BE2C (cell line): ENCODE measurements around the gene ETV5.

Source experiments
- DNase-seq: peaks from one replicate; pipeline ENCODE4 v3.0.0-alpha.2; 2020
- H3K27me3 ChIP-seq: fragments of 250-450 bp; sonication (Bioruptor Pico); 2 replicates; pipeline ENCODE4 v1.5.1; 2020; ENCODE audit warnings: mild to moderate bottlenecking
- H3K36me3 ChIP-seq: fragments of 250-450 bp; sonication (Bioruptor Pico); 2 replicates; pipeline ENCODE4 v1.5.1; 2020; ENCODE audit warnings: mild to moderate bottlenecking
- H3K4me1 ChIP-seq: fragments of 250-450 bp; sonication (Bioruptor Pico); 2 replicates; pipeline ENCODE4 v1.5.1; 2020
- H3K4me3 ChIP-seq: 2 replicates; pipeline ENCODE4 v1.5.1; 2011; ENCODE audit warnings: low read depth, low read length
- H3K9me3 ChIP-seq: fragments of 250-450 bp; sonication (Bioruptor Pico); 2 replicates; pipeline ENCODE4 v1.5.1; 2020
- TF ChIP-seq, protein P1 (sequence below): IDR thresholded peaks from 2 replicates; pipeline ENCODE4 v1.5.1; 2012; ENCODE audit warnings: mild to moderate bottlenecking, low read depth, low read length

The ETV5 gene

DNA sequence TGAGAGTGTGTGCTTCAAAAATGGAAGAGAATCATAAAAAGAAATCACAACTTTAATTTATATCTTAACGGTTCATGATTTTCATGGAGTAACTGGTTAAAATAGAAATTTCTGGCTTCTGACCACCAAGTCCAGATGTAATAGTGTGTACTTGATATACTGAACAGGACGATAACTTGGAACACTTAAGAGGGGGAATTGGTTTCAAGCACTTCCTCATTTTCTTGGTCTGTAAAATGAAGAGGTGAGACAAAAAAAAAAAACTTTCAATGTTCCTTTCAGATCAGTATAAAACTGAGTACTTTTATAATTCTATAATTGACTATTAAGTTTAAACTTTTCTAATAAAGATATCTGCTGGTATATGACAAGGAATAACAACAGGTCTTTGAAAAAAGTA is 107.0 kb downstream of the ETV5 start:
- Histone ChIP-seq H3K4me1 (no peaks in the 10 kb centered on the region), H3K27me3 (no peaks in the 10 kb centered on the region), H3K36me3 (no peaks in the 10 kb centered on the region), H3K9me3 (no peaks in the 10 kb centered on the region), H3K4me3 (no peak overlapping the region)
- TF ChIP-seq, protein P1, sequence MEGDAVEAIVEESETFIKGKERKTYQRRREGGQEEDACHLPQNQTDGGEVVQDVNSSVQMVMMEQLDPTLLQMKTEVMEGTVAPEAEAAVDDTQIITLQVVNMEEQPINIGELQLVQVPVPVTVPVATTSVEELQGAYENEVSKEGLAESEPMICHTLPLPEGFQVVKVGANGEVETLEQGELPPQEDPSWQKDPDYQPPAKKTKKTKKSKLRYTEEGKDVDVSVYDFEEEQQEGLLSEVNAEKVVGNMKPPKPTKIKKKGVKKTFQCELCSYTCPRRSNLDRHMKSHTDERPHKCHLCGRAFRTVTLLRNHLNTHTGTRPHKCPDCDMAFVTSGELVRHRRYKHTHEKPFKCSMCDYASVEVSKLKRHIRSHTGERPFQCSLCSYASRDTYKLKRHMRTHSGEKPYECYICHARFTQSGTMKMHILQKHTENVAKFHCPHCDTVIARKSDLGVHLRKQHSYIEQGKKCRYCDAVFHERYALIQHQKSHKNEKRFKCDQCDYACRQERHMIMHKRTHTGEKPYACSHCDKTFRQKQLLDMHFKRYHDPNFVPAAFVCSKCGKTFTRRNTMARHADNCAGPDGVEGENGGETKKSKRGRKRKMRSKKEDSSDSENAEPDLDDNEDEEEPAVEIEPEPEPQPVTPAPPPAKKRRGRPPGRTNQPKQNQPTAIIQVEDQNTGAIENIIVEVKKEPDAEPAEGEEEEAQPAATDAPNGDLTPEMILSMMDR: no peak
- no peak for DNase-seq

DNA sequence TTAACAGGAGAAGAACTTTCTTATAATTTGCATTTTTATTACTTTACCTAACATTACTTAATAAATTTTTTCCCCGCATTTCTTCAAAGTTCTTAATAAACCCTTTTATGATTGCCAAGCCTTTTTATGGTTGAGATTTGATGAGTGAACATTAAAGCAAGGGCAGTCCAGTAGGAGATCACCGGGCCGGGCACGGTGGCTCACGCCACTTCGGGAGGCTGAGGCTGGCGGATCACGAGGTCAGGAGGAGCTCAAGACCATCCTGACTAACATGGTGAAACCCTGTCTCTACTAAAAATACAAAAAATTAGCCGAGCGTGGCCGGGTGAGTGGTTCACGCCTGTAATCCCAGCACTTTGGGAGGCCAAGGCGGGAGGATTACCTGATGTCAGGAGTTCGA is 109.7 kb downstream of the ETV5 start:
- H3K4me3 ChIP-seq: no peak overlapping the region

DNA sequence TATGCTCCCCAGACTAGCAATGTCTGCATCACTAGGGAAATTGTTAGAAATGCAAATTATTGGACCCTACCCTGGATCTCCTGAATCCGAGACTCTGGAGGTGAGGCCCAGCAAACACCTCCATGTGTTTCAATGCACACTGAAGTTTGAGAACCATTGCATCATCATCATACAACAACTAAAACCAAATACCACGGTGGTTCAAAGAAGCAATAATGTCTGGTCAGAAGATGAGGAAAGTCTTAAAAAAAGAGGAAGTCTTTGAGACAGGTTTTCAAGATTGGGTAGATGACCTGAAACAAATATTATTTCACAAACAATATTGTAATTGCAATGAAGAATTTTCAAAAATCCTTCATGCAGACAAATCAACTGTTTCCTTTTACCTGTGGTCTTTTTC is 110.8 kb downstream of the ETV5 start:
- no peaks in the 10 kb centered on the region for H3K4me1 ChIP-seq
- H3K36me3 ChIP-seq: no peaks in the 10 kb centered on the region
- TF ChIP-seq, protein P1: no peak
- no peak overlapping the region for H3K4me3 ChIP-seq
- no peaks in the 10 kb centered on the region for H3K27me3 ChIP-seq
- no peak for DNase-seq
- no peaks in the 10 kb centered on the region for H3K9me3 ChIP-seq

More for the DNA sequence above, 109.7 kb downstream of the ETV5 start:
- Histone ChIP-seq H3K36me3 (no peaks in the 10 kb centered on the region), H3K4me1 (no peaks in the 10 kb centered on the region), H3K9me3 (no peaks in the 10 kb centered on the region), H3K27me3 (no peaks in the 10 kb centered on the region)
- TF ChIP-seq, protein P1: no peak
- no peak for DNase-seq

DNA sequence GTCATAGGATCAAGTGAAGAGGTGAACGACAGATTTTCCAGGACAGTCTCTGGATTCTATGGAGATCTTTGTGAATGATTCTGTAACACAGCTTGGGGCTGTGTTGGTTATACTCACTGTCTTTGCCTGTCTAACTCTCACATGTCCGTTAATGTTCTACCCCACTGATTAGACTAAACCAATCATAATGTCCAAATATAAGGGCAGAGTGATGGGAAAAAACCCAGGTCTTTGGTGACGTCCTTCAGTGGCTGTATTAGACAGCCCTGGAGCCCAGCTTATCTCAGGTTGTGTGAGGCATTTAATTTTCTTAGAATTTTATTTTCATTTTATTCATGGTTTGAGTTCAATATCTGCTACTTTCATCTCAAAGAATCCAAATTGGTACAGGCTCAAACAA is 111.8 kb downstream of the ETV5 start:
- H3K36me3 ChIP-seq: no peaks in the 10 kb centered on the region
- TF ChIP-seq, protein P1: no peak
- DNase-seq: no peak
- no peak overlapping the region for H3K4me3 ChIP-seq
- H3K9me3 ChIP-seq: no peaks in the 10 kb centered on the region
- no peaks in the 10 kb centered on the region for H3K4me1 ChIP-seq
- no peaks in the 10 kb centered on the region for H3K27me3 ChIP-seq
